Non-pigmented ciliary epithelial cell (primary cell): Measurements from ENCODE around the gene CHD1L.
"Not testable (repeated sequence)": the region's sequence is repeated elsewhere in the genome, so short reads cannot be mapped to it uniquely, and the experiment has no call there.

Experiments used
- DNase-seq: peaks from one replicate; pipeline ENCODE4 v3.0.0-alpha.2; 2010; ENCODE audit warnings: low read depth

The CHD1L gene

DNA sequence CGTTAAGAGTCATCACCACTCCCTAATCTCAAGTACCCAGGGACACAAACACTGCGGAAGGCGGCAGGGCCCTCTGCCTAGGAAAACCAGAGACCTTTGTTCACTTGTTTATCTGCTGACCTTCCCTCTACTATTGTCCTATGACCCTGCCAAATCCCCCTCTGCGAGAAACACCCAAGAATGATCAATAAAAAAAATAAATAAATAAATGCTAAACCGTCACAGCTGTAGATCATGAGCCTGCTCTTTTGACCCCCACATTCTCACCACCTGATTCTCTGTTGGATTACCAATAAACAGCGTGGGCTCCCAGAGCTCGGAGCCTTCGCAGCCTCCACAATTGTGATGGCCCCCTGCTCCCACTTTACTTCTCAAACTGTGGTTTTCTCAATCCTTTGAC is 8.6 kb upstream of the CHD1L start:
- not testable (repeated sequence) for DNase-seq

- DNase-seq: no peak
Observed at GRCh38 chr1:147235822-147236221, 6.7 kb upstream of the CHD1L start.

DNA sequence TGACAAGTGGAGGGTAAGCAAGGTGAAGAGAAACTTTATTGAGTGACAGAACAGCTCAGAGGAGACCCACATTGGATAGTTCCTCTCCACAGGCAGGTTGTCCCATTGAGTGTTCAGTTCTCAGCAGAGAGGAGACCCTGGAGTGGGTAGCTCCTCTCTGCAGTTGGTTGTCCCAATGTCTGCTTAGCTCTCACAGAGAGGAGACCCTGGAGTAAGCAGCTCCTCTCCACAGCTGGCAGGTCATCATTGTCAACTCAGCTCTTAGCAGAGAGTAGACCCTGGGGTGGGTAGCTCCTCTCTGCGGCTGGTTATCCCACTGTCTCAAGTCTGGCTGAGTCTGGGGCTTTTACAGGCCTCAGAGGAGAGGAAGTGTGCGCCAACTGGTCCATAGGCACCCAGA is 6.0 kb upstream of the CHD1L start:
- DNase-seq: no peak

- no peak for DNase-seq
Observed at GRCh38 chr1:147236959-147237791, 5.3 kb upstream of the CHD1L start.

DNA sequence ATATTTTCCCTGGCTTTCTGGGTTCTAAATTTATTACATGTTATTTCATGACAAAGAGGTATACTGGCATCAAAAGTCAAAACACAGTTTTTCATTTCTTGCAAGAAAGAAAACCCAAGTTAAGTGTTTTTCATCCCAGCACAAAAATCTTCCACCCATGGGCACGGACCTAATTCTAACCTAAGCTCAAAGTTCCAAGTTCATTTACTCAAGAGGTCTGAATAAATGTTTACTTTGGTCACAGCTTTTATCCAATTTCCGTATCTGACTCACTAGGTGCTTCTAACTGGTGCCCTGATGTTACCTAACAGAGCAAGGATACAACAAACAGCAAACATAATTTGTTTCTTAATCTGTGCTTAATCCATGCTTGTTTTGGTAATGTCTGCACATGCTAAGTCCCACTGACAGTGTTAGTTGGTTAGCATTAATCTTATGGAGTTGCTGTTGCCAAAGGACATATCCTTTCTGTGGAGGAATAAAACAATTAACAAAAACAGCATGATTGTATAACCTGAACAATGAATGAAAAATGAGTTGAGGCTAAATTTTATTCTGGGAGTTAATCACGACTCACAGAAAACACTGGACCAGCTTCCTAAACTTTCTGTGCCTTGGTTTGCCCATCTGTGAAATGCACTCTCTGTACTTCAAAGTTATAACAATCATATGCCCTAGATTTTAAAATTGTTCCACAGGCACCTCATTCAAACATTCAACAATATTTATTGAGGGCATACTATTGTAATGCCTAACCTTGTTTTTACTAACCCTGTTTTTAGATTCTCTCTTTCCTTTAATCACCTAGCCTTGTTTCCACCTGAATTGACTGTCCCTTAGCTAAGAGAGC is 4.2 kb upstream of the CHD1L start:
- DNase-seq: no peak

DNA sequence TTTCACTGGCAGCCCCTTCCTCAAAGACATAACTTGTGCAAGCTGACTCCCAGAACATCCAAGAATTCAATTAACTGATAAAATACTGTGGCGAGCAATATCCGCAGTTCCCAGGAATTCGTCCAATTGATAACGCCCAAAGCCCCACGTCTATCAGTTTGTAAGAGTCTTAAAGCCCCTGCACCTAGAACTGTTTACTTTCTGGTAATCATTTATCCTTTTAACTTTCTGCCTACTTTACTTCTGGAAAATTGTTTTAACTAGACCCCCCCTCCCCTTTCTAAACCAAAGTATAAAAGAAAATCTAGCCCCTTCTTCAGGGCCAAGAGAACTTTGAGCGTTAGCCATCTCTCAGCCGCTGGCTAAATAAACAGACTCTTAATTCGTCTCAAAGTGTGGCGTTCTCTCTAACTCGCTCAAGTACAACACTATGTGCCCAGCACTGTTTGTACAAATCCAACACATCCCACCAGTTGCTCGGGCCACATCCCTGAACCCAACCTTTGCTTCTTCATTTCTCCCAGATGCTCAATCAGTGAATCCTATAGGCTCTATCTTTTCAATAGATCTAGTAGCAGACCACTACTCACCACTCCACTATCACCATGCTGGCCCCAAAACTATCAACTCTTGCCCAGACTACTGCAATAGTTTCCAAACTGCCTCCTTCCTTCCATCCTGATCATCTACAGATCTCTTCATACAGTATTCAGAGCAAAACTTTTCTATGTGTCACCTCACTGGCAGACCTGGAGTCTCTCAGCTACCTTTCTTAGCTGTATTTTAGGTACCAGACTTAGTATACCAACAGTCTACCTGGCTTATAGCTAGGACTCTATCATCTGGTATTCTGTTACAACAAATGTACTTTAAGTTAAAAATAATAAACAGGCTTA is 3.3 kb upstream of the CHD1L start:
- DNase-seq: no peak

GRCh38 chr1:147240131-147240721 is 2.3 kb upstream of the CHD1L start:
- not testable (repeated sequence) for DNase-seq

DNA sequence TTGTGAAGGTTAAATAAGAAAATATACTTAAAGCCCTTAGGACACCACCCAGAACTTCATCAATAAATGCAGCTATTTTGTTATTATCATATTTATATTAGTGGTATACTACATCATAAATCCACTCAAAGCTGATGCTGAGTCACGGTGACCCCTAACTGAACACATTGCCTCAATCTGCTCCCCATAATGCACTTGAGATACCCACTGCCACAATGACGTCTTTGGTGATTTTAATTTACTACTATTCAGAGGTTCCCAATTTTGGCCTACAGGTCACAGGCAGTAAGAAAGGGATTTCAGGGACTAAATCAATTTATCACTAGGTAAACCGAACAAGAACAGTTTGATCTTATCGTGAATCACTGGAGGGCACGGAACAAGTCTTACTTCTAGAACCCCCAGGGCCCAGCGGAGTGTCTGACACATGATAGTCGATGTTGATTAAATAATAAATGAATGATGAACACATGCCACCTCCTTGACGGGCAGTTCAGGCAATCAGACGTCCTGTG is 493 bp upstream of the CHD1L start:
- no peak for DNase-seq

- no peak for DNase-seq
Observed at GRCh38 chr1:147243228-147243685, 773 bp downstream of the CHD1L start.

DNA sequence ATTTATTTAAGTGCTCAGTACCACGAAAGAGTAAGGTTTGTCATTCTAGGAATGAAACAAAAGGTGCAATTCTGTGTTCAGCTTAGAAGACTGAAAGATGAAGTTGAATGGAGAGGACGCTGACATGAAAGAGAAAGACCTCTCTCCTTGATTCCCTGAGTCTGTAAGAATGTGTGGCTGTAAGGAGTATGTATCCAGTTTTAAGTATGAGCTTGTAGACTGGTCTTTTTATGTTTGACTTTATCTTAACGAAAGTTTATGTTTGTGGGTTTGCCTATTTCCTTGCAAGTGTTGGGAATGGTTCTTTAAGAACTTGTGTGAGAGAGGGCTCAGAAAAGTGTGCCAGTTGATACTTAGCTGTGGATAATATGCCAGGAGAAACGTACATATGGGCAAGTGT is 1.4 kb downstream of the CHD1L start:
- no peak for DNase-seq

GRCh38 chr1:147245129-147245528 is 2.6 kb downstream of the CHD1L start:
- DNase-seq: no peak

GRCh38 chr1:147245586-147246021 is 3.1 kb downstream of the CHD1L start:
- DNase-seq: no peak

- DNase-seq: no peak
Observed at GRCh38 chr1:147246044-147246690, 3.7 kb downstream of the CHD1L start.

DNA sequence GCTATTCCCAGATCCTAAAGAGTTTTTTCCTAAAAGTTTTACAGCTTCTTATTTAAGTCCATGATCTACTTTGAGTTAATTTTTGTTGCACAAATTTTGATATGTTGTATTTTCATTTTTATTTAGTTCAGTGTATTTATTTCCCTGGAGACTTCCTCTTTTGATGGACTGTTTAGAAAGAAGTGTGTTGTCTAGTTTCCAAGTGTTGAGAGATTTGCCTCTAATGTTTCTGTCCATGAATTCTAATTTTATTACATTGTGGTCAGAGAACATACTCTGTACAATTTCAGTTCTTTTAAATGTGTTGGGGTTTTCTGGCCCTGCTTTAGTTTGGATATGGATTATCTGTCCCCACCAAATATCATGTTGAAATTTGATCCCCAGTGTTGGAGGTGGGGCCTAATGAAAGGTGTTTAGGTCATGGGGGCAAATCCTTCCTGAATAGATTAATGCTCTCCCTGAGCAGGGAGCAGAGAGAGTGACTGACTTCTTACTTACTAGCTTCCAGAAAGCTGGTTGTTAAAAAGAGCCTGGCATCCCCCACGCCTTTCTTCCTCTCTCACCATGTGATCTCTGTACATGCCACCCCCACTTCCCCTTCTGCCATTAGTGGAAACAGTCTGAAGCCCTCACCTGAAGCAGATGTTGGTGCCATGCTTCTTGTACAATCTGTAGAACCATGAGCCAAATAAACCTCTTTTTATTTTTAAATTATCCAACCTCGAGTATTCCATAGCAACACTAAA is 4.6 kb downstream of the CHD1L start:
- no peak for DNase-seq

DNA sequence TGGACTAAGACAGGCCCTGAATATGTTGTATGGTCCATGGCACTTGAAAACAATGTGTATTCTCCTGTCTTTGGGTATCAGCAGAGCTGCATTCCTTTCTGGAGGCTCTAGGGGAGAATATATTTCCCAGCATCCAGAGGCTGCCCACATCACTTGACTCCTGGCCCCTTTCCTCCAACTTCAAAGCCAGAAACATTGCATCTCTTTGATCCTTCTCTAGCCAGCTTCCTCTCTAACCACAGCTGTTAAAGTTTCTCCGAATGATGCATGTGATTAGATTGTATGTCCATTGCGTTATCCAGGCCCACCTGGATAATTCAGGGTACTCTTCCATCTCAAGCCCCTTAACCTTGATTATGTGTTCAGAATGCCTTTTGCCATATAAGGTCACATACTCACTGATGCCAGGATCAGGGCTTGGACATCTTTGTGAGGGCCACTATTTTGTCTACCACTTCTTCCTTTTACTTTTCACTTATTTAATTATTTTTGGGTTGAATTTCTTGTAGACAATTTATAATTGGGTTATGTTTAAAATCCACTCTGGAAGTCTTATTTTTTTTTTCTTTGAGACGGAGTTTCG is 5.3 kb downstream of the CHD1L start:
- no peak for DNase-seq

GRCh38 chr1:147252540-147252939 is 10.1 kb downstream of the CHD1L start:
- DNase-seq: no peak

DNA sequence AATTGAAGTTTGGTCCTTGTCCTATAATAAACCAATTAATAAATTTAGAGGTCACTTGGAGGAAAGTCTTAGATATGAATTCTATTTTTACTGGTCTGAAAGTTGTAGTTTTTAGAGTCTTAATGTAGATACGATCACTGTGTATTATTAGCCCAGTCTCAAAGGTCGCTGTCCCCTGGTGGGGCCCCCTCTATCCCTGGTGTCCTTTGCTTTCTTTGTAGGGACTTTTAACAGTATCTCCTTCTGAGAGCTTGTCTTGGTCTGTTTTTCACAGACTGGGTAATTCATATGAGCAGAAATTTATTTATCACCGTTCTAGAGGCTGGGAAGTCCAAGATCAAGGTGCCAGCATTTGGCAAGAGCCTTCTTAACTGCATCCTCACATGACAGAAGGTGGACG is 18.5 kb downstream of the CHD1L start:
- no peak for DNase-seq

GRCh38 chr1:147264158-147264768 is 21.8 kb downstream of the CHD1L start:
- no peak for DNase-seq

GRCh38 chr1:147266381-147266780 is 23.9 kb downstream of the CHD1L start:
- DNase-seq: no peak
